ENCODE measurements around the gene TWSG1. TPM values are rescaled to one million over a fixed set of nuclear protein-coding genes. Genes with fewer than 3 reads are reported as not detected.

Gene TWSG1
- total RNA-seq, 1 donor from 2014 or later = 45.4 TPM

- DNase-seq (ENCODE audit: extremely low spot score in 2 of 2) = no peak
- Histone ChIP-seq H3K4me1 (no peaks in the 10 kb centered on the region), H3K4me3 (no peak overlapping the region), H3K27ac (no peak overlapping the region), H3K27me3 (no peaks in the 10 kb centered on the region), H3K36me3 (no peaks in the 10 kb centered on the region), H3K9me3 (no peaks in the 10 kb centered on the region)
- intact Hi-C loops (cut with DNase I) = no loop called here
- no peak for TF ChIP-seq POLR2A (IDR thresholded peaks at IDR 0.05)
- TF ChIP-seq POLR2AphosphoS5 (IDR thresholded peaks at IDR 0.05; ENCODE audit: insufficient read depth in 1 of 2, low read depth in 1 of 2) = no peak
- TF ChIP-seq CTCF (IDR thresholded peaks at IDR 0.05) = no peak
These were observed 8.9 kb upstream of the TWSG1 start for GRCh38 chr18:9325716-9326115.

GRCh38 chr18:9328776-9329175, 5.8 kb upstream of the TWSG1 start:
- no peak for DNase-seq (ENCODE audit: extremely low spot score in 2 of 2)
- TF ChIP-seq POLR2A (IDR thresholded peaks at IDR 0.05) = no peak
- no peak for TF ChIP-seq POLR2AphosphoS5 (IDR thresholded peaks at IDR 0.05; ENCODE audit: insufficient read depth in 1 of 2, low read depth in 1 of 2)
- no peak for TF ChIP-seq CTCF (IDR thresholded peaks at IDR 0.05)

GRCh38 chr18:9329471-9329870, 5.1 kb upstream of the TWSG1 start:
- no peaks in the 10 kb centered on the region for H3K9me3 ChIP-seq
- no peak overlapping the region for H3K27ac ChIP-seq
- no peak overlapping the region for H3K4me3 ChIP-seq
- H3K4me1 ChIP-seq = no peaks in the 10 kb centered on the region
- TF ChIP-seq POLR2A (IDR thresholded peaks at IDR 0.05) (no peak), CTCF (IDR thresholded peaks at IDR 0.05) (no peak), POLR2AphosphoS5 (IDR thresholded peaks at IDR 0.05; ENCODE audit: insufficient read depth in 1 of 2, low read depth in 1 of 2) (no peak)
- intact Hi-C loops (cut with DNase I) = no loop called here
- no peak for DNase-seq (ENCODE audit: extremely low spot score in 2 of 2)
- H3K36me3 ChIP-seq = no peaks in the 10 kb centered on the region
- H3K27me3 ChIP-seq = no peaks in the 10 kb centered on the region

More at GRCh38 chr18:9328776-9329175, 5.8 kb upstream of the TWSG1 start:
- H3K9me3 ChIP-seq = no peaks in the 10 kb centered on the region
- no peaks in the 10 kb centered on the region for H3K36me3 ChIP-seq
- no peak overlapping the region for H3K27ac ChIP-seq
- H3K4me1 ChIP-seq = no peaks in the 10 kb centered on the region
- intact Hi-C loops (cut with DNase I) = no loop called here
- no peak overlapping the region for H3K4me3 ChIP-seq
- no peaks in the 10 kb centered on the region for H3K27me3 ChIP-seq

GRCh38 chr18:9330419-9330818, 4.2 kb upstream of the TWSG1 start:
- Histone ChIP-seq H3K9me3 (no peaks in the 10 kb centered on the region), H3K27me3 (no peaks in the 10 kb centered on the region), H3K4me1 (peaks cover 4% of the 10 kb centered on the region), H3K36me3 (no peaks in the 10 kb centered on the region), H3K4me3 (no peak overlapping the region), H3K27ac (no peak overlapping the region)
- intact Hi-C loops (cut with DNase I) = loop anchor here (10.0 kb wide), 1 partner anchor 144 kb away; the partner anchor contains the start of gene RALBP1
- DNase-seq (ENCODE audit: extremely low spot score in 2 of 2) = no peak
- TF ChIP-seq POLR2A (IDR thresholded peaks at IDR 0.05) = no peak
- TF ChIP-seq CTCF (IDR thresholded peaks at IDR 0.05) = no peak
- no peak for TF ChIP-seq POLR2AphosphoS5 (IDR thresholded peaks at IDR 0.05; ENCODE audit: insufficient read depth in 1 of 2, low read depth in 1 of 2)

- intact Hi-C loops (cut with DNase I) = loop anchor here (10.0 kb wide), 1 partner anchor 141 kb away; the partner anchor contains the start of gene RALBP1
- H3K9me3 ChIP-seq = no peaks in the 10 kb centered on the region
These were observed 888 bp upstream of the TWSG1 start for GRCh38 chr18:9333441-9334328.

More at GRCh38 chr18:9333441-9334328, 888 bp upstream of the TWSG1 start:
- H3K4me3 ChIP-seq = peak overlapping the region; percentile 75 to 94
- no peaks in the 10 kb centered on the region for H3K27me3 ChIP-seq
- no peaks in the 10 kb centered on the region for H3K36me3 ChIP-seq
- peaks cover 20% of the 10 kb centered on the region for H3K4me1 ChIP-seq
- peak overlapping the region; percentile 78 for H3K27ac ChIP-seq
- peak in 1 of 2 donors; percentile 88 for DNase-seq (ENCODE audit: extremely low spot score in 2 of 2)
- TF ChIP-seq POLR2A (IDR thresholded peaks at IDR 0.05) (no peak), POLR2AphosphoS5 (IDR thresholded peaks at IDR 0.05; ENCODE audit: insufficient read depth in 1 of 2, low read depth in 1 of 2) (peak in 1 of 2 donors; percentile 8)

Data from vagina (tissue), 2 donors.